ENCODE data around the gene ALS2. TPM values are rescaled to one million over a fixed set of nuclear protein-coding genes. Genes with fewer than 3 reads are reported as not detected.

ALS2 gene
- total RNA-seq, 1 experiment from 2014 or later, result 56.1 TPM

- POLR2A ChIA-PET (ENCODE audit: low non-redundant PET), result no interaction called here
- Histone ChIP-seq H3K27me3 (replicated peaks; ENCODE audit: insufficient read depth, low read depth, low read length, poor library complexity) (no peaks in the 10 kb centered on the region), H3K4me3 (ENCODE audit: low read depth, low read length, poor library complexity, severe bottlenecking) (no peak overlapping the region), H3K9me3 (ENCODE audit: low read depth, low read length, poor library complexity, severe bottlenecking) (no peaks in the 10 kb centered on the region), H3K36me3 (ENCODE audit: insufficient read depth, low read length, poor library complexity, severe bottlenecking) (no peaks in the 10 kb centered on the region), H3K4me1 (ENCODE audit: insufficient read depth, low read length, poor library complexity, severe bottlenecking) (no peaks in the 10 kb centered on the region), H3K27ac (ENCODE audit: low read depth, low read length, poor library complexity, severe bottlenecking) (no peak overlapping the region)
- no TSS peak for BruUV-seq (replicated peaks)
- CTCF ChIA-PET, result interaction anchor here (0.5 to 0.6 kb wide), 2 partner anchors 13 to 234 kb away, joined by 6 to 7 read pairs; partner anchors contain the start of genes STRADB and TRAK2
- TF ChIP-seq CTCF (conservative IDR thresholded peaks at IDR 0.05; ENCODE audit: low read depth, low read length) (no peak), EZH2 (IDR thresholded peaks at IDR 0.05; ENCODE audit: borderline replicate concordance, low read depth, low read length, poor library complexity, severe bottlenecking) (no peak)
- intact Hi-C loops (cut with micrococcal nuclease; ENCODE audit: unreplicated experiment), result no loop called here
- DNase-seq (ENCODE audit: low spot score), result no peak
These were observed 95.6 kb downstream of the ALS2 start for GRCh38 chr2:201685156-201685555.

- no TSS peak for BruUV-seq (replicated peaks)
- ChIA-PET POLR2A (ENCODE audit: low non-redundant PET) (no interaction called here), CTCF (no interaction called here)
- Histone ChIP-seq H3K27me3 (replicated peaks; ENCODE audit: insufficient read depth, low read depth, low read length, poor library complexity) (no peaks in the 10 kb centered on the region), H3K27ac (ENCODE audit: low read depth, low read length, poor library complexity, severe bottlenecking) (no peak overlapping the region), H3K36me3 (ENCODE audit: insufficient read depth, low read length, poor library complexity, severe bottlenecking) (no peaks in the 10 kb centered on the region), H3K9me3 (ENCODE audit: low read depth, low read length, poor library complexity, severe bottlenecking) (no peaks in the 10 kb centered on the region), H3K4me1 (ENCODE audit: insufficient read depth, low read length, poor library complexity, severe bottlenecking) (no peaks in the 10 kb centered on the region), H3K4me3 (ENCODE audit: low read depth, low read length, poor library complexity, severe bottlenecking) (no peak overlapping the region)
- intact Hi-C loops (cut with micrococcal nuclease; ENCODE audit: unreplicated experiment), result no loop called here
- TF ChIP-seq CTCF (conservative IDR thresholded peaks at IDR 0.05; ENCODE audit: low read depth, low read length) (peak; percentile 81), EZH2 (IDR thresholded peaks at IDR 0.05; ENCODE audit: borderline replicate concordance, low read depth, low read length, poor library complexity, severe bottlenecking) (no peak)
- DNase-seq (ENCODE audit: low spot score), result peak; percentile 50
These were observed 100.0 kb downstream of the ALS2 start for GRCh38 chr2:201680743-201681142.

- intact Hi-C loops (cut with micrococcal nuclease; ENCODE audit: unreplicated experiment), result no loop called here
- TF ChIP-seq CTCF (conservative IDR thresholded peaks at IDR 0.05; ENCODE audit: low read depth, low read length) (no peak), EZH2 (IDR thresholded peaks at IDR 0.05; ENCODE audit: borderline replicate concordance, low read depth, low read length, poor library complexity, severe bottlenecking) (no peak)
- H3K27ac ChIP-seq (ENCODE audit: low read depth, low read length, poor library complexity, severe bottlenecking), result no peak overlapping the region
- no peaks in the 10 kb centered on the region for H3K9me3 ChIP-seq (ENCODE audit: low read depth, low read length, poor library complexity, severe bottlenecking)
- POLR2A ChIA-PET (ENCODE audit: low non-redundant PET), result no interaction called here
- no TSS peak for BruUV-seq (replicated peaks)
- no peak overlapping the region for H3K4me3 ChIP-seq (ENCODE audit: low read depth, low read length, poor library complexity, severe bottlenecking)
- H3K4me1 ChIP-seq (ENCODE audit: insufficient read depth, low read length, poor library complexity, severe bottlenecking), result no peaks in the 10 kb centered on the region
- H3K27me3 ChIP-seq (replicated peaks; ENCODE audit: insufficient read depth, low read depth, low read length, poor library complexity), result no peaks in the 10 kb centered on the region
- DNase-seq (ENCODE audit: low spot score), result peak; percentile 15
- no peaks in the 10 kb centered on the region for H3K36me3 ChIP-seq (ENCODE audit: insufficient read depth, low read length, poor library complexity, severe bottlenecking)
- CTCF ChIA-PET, result no interaction called here
These were observed 102.3 kb downstream of the ALS2 start for GRCh38 chr2:201678401-201678800.

Data from A673 (cell line).